SK-N-SH (cell line): ENCODE results near the gene ARHGAP44. TPM values are rescaled to one million over a fixed set of nuclear protein-coding genes. Genes with fewer than 3 reads are reported as not detected.

Source experiments
- CTCF ChIA-PET: fragments of 300-600, 350-600 bp; formaldehyde crosslinking; extraction: SDS; loops from one replicate; lab custom pipeline; 2021; lab: Yijun Ruan, JAX
- POLR2A ChIA-PET: fragments of 350-600 bp; sonication (Branson Sonifier 250); formaldehyde crosslinking; extraction: SDS; loops from one replicate; lab custom pipeline; 2020; ENCODE audit warnings: antibody characterized with exemption, inconsistent platforms; lab: Yijun Ruan, JAX
- DNase-seq: peaks from one replicate; pipeline ENCODE4 v3.0.0; 2012
- H2AFZ ChIP-seq: fragments of 200-600 bp; sonication (generic); 2 replicates; pipeline ENCODE4 v1.8.1; 2016; ENCODE audit warnings: antibody characterized with exemption, mild to moderate bottlenecking, low read depth
- H3F3A ChIP-seq: fragments of 200-600 bp; sonication (generic); replicated peaks from 2 replicates; pipeline ENCODE3; 2016; ENCODE audit warnings: antibody characterized with exemption, mild to moderate bottlenecking; ENCODE audit not compliant: insufficient read depth
- H3K27ac ChIP-seq, 2 experiments: fragments of 200-500 bp in 1 of 2; fragments of 200-600 bp in 1 of 2; sonication (Bioruptor generic) in 1 of 2; sonication (generic), shearing (Covaris generic) in 1 of 2; 2 replicates each; pipeline versions ENCODE4 v1.5.1 to v1.6.1; 2014 to 2016; ENCODE audit warnings: low read depth in 2 of 2, inconsistent platforms in 1 of 2, low read length in 1 of 2, mild to moderate bottlenecking in 1 of 2, mixed read lengths in 1 of 2
- H3K27me3 ChIP-seq: fragments of 200-600 bp; sonication (generic), shearing (Covaris generic); 2 replicates; pipeline ENCODE4 v1.6.1; 2016; ENCODE audit warnings: mixed run types; ENCODE audit not compliant: insufficient read depth
- H3K36me3 ChIP-seq, 2 experiments: fragments of 200-500 bp in 1 of 2; fragments of 200-600 bp in 1 of 2; sonication (Bioruptor generic) in 1 of 2; sonication (generic) in 1 of 2; replicated peaks in 1 of 2; 2 replicates each; pipeline versions ENCODE3 to v1.5.1; 2014 to 2016; ENCODE audit warnings: low read length in 1 of 2, mild to moderate bottlenecking in 1 of 2; ENCODE audit not compliant: insufficient read depth in 2 of 2, control insufficient read depth in 1 of 2
- H3K4me1 ChIP-seq, 2 experiments: fragments of 200-500 bp in 1 of 2; fragments of 200-600 bp in 1 of 2; sonication (Bioruptor generic) in 1 of 2; sonication (generic), shearing (Covaris generic) in 1 of 2; 2 replicates each; pipeline versions ENCODE4 v1.5.1 to v1.6.1; 2014 to 2016; ENCODE audit warnings: low read depth in 1 of 2, low read length in 1 of 2, mixed run types in 1 of 2; ENCODE audit not compliant: insufficient read depth in 2 of 2, control insufficient read depth in 1 of 2
- H3K4me2 ChIP-seq: fragments of 200-600 bp; sonication (generic), shearing (Covaris generic); 2 replicates; pipeline ENCODE4 v1.6.1; 2017; ENCODE audit warnings: mixed run types
- H3K4me3 ChIP-seq, 2 experiments: fragments of 200-500 bp in 1 of 2; fragments of 200-600 bp in 1 of 2; sonication (Bioruptor generic) in 1 of 2; sonication (generic), shearing (Covaris generic) in 1 of 2; 2 replicates each; pipeline versions ENCODE4 v1.5.1 to v1.8.1; 2014 to 2016; ENCODE audit warnings: low read depth in 2 of 2, inconsistent platforms in 1 of 2, low read length in 1 of 2, mild to moderate bottlenecking in 1 of 2, mixed read lengths in 1 of 2, moderate library complexity in 1 of 2
- H3K79me2 ChIP-seq: fragments of 200-600 bp; sonication (generic); 2 replicates; pipeline ENCODE4 v1.8.1; 2017; ENCODE audit warnings: mild to moderate bottlenecking; ENCODE audit not compliant: insufficient read depth
- H3K9ac ChIP-seq: fragments of 200-600 bp; sonication (generic); 2 replicates; pipeline ENCODE4 v1.6.1; 2017; ENCODE audit warnings: mixed run types
- H3K9me2 ChIP-seq: fragments of 200-600 bp; sonication (generic); 2 replicates; pipeline ENCODE4 v1.6.1; 2017; ENCODE audit warnings: mixed run types
- H3K9me3 ChIP-seq: fragments of 200-600 bp; sonication (generic); 2 replicates; pipeline ENCODE4 v1.6.1; 2017; ENCODE audit warnings: mixed run types, mild to moderate bottlenecking, moderate library complexity
- H4K20me1 ChIP-seq: fragments of 200-600 bp; sonication (generic); 2 replicates; pipeline ENCODE4 v1.6.1; 2017; ENCODE audit warnings: mild to moderate bottlenecking, mixed run types; ENCODE audit not compliant: insufficient read depth
- CHD2 ChIP-seq: fragments of 150-350 bp; IDR thresholded peaks from 2 replicates; pipeline ENCODE4 v1.6.1; 2018; ENCODE audit warnings: low read length; ENCODE audit not compliant: partially characterized antibody
- CTCF ChIP-seq: fragments of 200-600 bp; sonication (generic); IDR thresholded peaks from 2 replicates; pipeline ENCODE4 v1.6.1; 2017; ENCODE audit warnings: antibody characterized with exemption, mild to moderate bottlenecking, moderate library complexity
- FOXM1 ChIP-seq: IDR thresholded peaks from 2 replicates; pipeline ENCODE4 v1.4.0; 2012; ENCODE audit warnings: low read depth, mild to moderate bottlenecking
- IRF3 ChIP-seq: fragments of 150-350 bp; IDR thresholded peaks from 2 replicates; pipeline ENCODE4 v1.6.1; 2016; ENCODE audit warnings: mild to moderate bottlenecking, low read depth, low read length
- JUND ChIP-seq: IDR thresholded peaks from 2 replicates; pipeline ENCODE4 v1.4.0; 2012
- MAX ChIP-seq: IDR thresholded peaks from 2 replicates; pipeline ENCODE4 v1.4.0; 2012; ENCODE audit warnings: low read depth
- MXI1 ChIP-seq: IDR thresholded peaks from 2 replicates; pipeline ENCODE4 v1.6.1; 2012; ENCODE audit warnings: mild to moderate bottlenecking, low read depth, low read length, improper control_type of control experiment
- NRF1 ChIP-seq: IDR thresholded peaks from 2 replicates; pipeline ENCODE4 v1.6.1; 2012; ENCODE audit warnings: low read depth, mild to moderate bottlenecking, low read length
- RAD21 ChIP-seq: IDR thresholded peaks from 2 replicates; pipeline ENCODE4 v1.6.1; 2012; ENCODE audit warnings: mild to moderate bottlenecking, low read length
- REST ChIP-seq: IDR thresholded peaks from 2 replicates; pipeline ENCODE4 v1.6.1; 2012; ENCODE audit warnings: mild to moderate bottlenecking, low read depth, low read length, moderate library complexity
- RFX5 ChIP-seq: IDR thresholded peaks from 2 replicates; pipeline ENCODE4 v1.6.1; 2012; ENCODE audit warnings: mild to moderate bottlenecking, improper control_type of control experiment, low read length
- RXRA ChIP-seq: IDR thresholded peaks from 2 replicates; pipeline ENCODE4 v1.4.0; 2012; ENCODE audit warnings: low read depth, mild to moderate bottlenecking, borderline replicate concordance
- SIN3A ChIP-seq: IDR thresholded peaks from 2 replicates; pipeline ENCODE4 v1.6.1; 2012; ENCODE audit warnings: low read depth, mild to moderate bottlenecking, low read length, moderate library complexity, borderline replicate concordance
- SMC3 ChIP-seq: IDR thresholded peaks from 2 replicates; pipeline ENCODE4 v1.6.1; 2012; ENCODE audit warnings: low read depth, low read length, improper control_type of control experiment
- TAF1 ChIP-seq: IDR thresholded peaks from 2 replicates; pipeline ENCODE4 v1.6.1; 2012; ENCODE audit warnings: low read depth, mild to moderate bottlenecking, low read length, moderate library complexity, borderline replicate concordance
- TEAD4 ChIP-seq: IDR thresholded peaks from 2 replicates; pipeline ENCODE4 v1.4.0; 2012; ENCODE audit warnings: mild to moderate bottlenecking, borderline replicate concordance; ENCODE audit not compliant: insufficient read depth
- USF2 ChIP-seq: fragments of 150-350 bp; IDR thresholded peaks from 2 replicates; pipeline ENCODE4 v1.6.1; 2017; ENCODE audit warnings: antibody characterized with exemption, low read length, low read depth, borderline replicate concordance
- WGBS: methylation state at CpG from one replicate; pipeline ENCODE4 v1.1.6; 2017; ENCODE audit warnings: low lambda C conversion rate; 5-methylcytosine and 5-hydroxymethylcytosine counted together
- polyA plus RNA-seq, 3 experiments: library from polyadenylated mRNA; depleted of rRNA; stranded (reverse); fragments of >200 nt; gene quantifications; 2 replicates each; pipeline ENCODE4 v1.2.3, GENCODE V29; 2012

ARHGAP44 gene
- polyA plus RNA-seq, 1 of the 3 experiments (the other 2 are of a cell fraction), result 0.28 TPM

GRCh38 chr17:12959441-12959840 is 170.1 kb downstream of the ARHGAP44 start:
- Histone ChIP-seq H3K79me2 (no peaks in the 10 kb centered on the region), H3K4me2 (no peak overlapping the region), H3K9ac (no peak overlapping the region), H3F3A (no peaks in the 10 kb centered on the region), H2AFZ (no peak overlapping the region), H3K27ac (no peak overlapping the region), H3K36me3 (no peaks in the 10 kb centered on the region), H3K9me3 (no peaks in the 10 kb centered on the region), H3K27me3 (peaks cover 5% of the 10 kb centered on the region; the same call in 1 of the 2 replicates), H3K4me1 (no peaks in the 10 kb centered on the region), H3K4me3 (no peak overlapping the region), H4K20me1 (no peaks in the 10 kb centered on the region), H3K9me2 (no peaks in the 10 kb centered on the region)
- WGBS, result 32% methylated on average over 8 of the region's 8 CpGs
- CTCF ChIA-PET, result no interaction called here
- TF ChIP-seq IRF3 (no peak), MAX (no peak), RAD21 (no peak), CHD2 (no peak), RXRA (no peak), MXI1 (no peak), CTCF (no peak), JUND (no peak), NRF1 (no peak), USF2 (no peak), TAF1 (no peak)
- POLR2A ChIA-PET, result no interaction called here
- DNase-seq, result no peak

- H3K4me3 ChIP-seq, result no peak overlapping the region
- no peak overlapping the region for H3K4me2 ChIP-seq
- 54% methylated on average over 4 of the region's 4 CpGs for WGBS
- no peaks in the 10 kb centered on the region for H3K79me2 ChIP-seq
- ChIA-PET CTCF (no interaction called here), POLR2A (no interaction called here)
- TF ChIP-seq RFX5, result no peak
- TF ChIP-seq SMC3, result no peak
- TF ChIP-seq TEAD4, result no peak
- no peak for TF ChIP-seq REST
- TF ChIP-seq RAD21, result no peak
- TF ChIP-seq MXI1, result no peak
- TF ChIP-seq SIN3A, result no peak
- TF ChIP-seq FOXM1, result no peak
- no peaks in the 10 kb centered on the region for H3K4me1 ChIP-seq
- no peak overlapping the region for H2AFZ ChIP-seq
- H3K36me3 ChIP-seq, result no peaks in the 10 kb centered on the region
- H4K20me1 ChIP-seq, result no peaks in the 10 kb centered on the region
- no peaks in the 10 kb centered on the region for H3K9me2 ChIP-seq
- peaks cover 15% of the 10 kb centered on the region; the same call in 1 of the 2 replicates for H3K27me3 ChIP-seq
- no peaks in the 10 kb centered on the region for H3K9me3 ChIP-seq
- H3F3A ChIP-seq, result no peaks in the 10 kb centered on the region
- no peak overlapping the region for H3K9ac ChIP-seq
- DNase-seq, result no peak
- H3K27ac ChIP-seq, result no peak overlapping the region
Measured at GRCh38 chr17:12961655-12962054, 172.4 kb downstream of the ARHGAP44 start.
